ENCODE results near the gene ZNF438.

ZNF438 gene

GRCh38 chr10:30917789-30918188 lies 113.9 kb downstream of the ZNF438 start:
- Histone ChIP-seq H3K27me3 (ENCODE audit: insufficient read depth, low read depth, severe bottlenecking) (no peaks in the 10 kb centered on the region), H3K4me3 (ENCODE audit: low read depth, low read length) (no peak overlapping the region), H3K27ac (no peak overlapping the region), H3K9me3 (ENCODE audit: severe bottlenecking) (no peaks in the 10 kb centered on the region), H3K36me3 (no peaks in the 10 kb centered on the region)
- DNase-seq: no peak
- TF ChIP-seq, protein P1, sequence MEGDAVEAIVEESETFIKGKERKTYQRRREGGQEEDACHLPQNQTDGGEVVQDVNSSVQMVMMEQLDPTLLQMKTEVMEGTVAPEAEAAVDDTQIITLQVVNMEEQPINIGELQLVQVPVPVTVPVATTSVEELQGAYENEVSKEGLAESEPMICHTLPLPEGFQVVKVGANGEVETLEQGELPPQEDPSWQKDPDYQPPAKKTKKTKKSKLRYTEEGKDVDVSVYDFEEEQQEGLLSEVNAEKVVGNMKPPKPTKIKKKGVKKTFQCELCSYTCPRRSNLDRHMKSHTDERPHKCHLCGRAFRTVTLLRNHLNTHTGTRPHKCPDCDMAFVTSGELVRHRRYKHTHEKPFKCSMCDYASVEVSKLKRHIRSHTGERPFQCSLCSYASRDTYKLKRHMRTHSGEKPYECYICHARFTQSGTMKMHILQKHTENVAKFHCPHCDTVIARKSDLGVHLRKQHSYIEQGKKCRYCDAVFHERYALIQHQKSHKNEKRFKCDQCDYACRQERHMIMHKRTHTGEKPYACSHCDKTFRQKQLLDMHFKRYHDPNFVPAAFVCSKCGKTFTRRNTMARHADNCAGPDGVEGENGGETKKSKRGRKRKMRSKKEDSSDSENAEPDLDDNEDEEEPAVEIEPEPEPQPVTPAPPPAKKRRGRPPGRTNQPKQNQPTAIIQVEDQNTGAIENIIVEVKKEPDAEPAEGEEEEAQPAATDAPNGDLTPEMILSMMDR (IDR thresholded peaks at IDR 0.05; ENCODE audit: low read depth, low read length): no peak

GRCh38 chr10:30917067-30917466 lies 114.6 kb downstream of the ZNF438 start:
- TF ChIP-seq, protein P1 (IDR thresholded peaks at IDR 0.05; ENCODE audit: low read depth, low read length): no peak
- Histone ChIP-seq H3K4me3 (ENCODE audit: low read depth, low read length) (no peak overlapping the region), H3K27me3 (ENCODE audit: insufficient read depth, low read depth, severe bottlenecking) (no peaks in the 10 kb centered on the region), H3K9me3 (ENCODE audit: severe bottlenecking) (no peaks in the 10 kb centered on the region), H3K27ac (no peak overlapping the region), H3K36me3 (no peaks in the 10 kb centered on the region)
- no peak for DNase-seq

DNA sequence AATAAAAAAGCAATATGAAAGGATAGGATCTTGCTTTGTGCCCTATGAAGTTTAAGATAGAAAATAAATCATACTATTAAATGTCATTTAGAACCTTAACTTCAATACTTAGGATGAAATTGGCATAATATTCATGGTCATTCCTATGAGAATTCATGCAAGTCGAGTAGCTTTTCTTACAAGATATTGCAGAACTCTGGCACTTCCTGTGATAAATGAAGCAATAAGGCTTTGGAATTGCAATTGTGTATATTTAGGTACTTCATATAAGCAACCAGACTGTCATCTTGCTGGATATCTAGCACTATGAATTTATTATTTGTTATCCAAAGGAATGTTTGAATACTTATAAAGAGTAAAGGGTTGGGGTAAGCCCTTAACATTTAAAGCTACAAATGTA lies 116.5 kb downstream of the ZNF438 start:
- Histone ChIP-seq H3K27me3 (ENCODE audit: insufficient read depth, low read depth, severe bottlenecking) (no peaks in the 10 kb centered on the region), H3K27ac (no peak overlapping the region), H3K9me3 (ENCODE audit: severe bottlenecking) (no peaks in the 10 kb centered on the region), H3K4me3 (ENCODE audit: low read depth, low read length) (no peak overlapping the region), H3K36me3 (no peaks in the 10 kb centered on the region)
- no peak for DNase-seq
- TF ChIP-seq, protein P1 (IDR thresholded peaks at IDR 0.05; ENCODE audit: low read depth, low read length): no peak

- H3K27ac ChIP-seq: no peak overlapping the region
- no peak for DNase-seq
- H3K27me3 ChIP-seq (ENCODE audit: insufficient read depth, low read depth, severe bottlenecking): no peaks in the 10 kb centered on the region
- TF ChIP-seq, protein P1 (IDR thresholded peaks at IDR 0.05; ENCODE audit: low read depth, low read length): no peak
- H3K4me3 ChIP-seq (ENCODE audit: low read depth, low read length): no peak overlapping the region
- H3K9me3 ChIP-seq (ENCODE audit: severe bottlenecking): no peaks in the 10 kb centered on the region
- no peaks in the 10 kb centered on the region for H3K36me3 ChIP-seq
Observed at GRCh38 chr10:30911303-30911863, 120.3 kb downstream of the ZNF438 start.

DNA sequence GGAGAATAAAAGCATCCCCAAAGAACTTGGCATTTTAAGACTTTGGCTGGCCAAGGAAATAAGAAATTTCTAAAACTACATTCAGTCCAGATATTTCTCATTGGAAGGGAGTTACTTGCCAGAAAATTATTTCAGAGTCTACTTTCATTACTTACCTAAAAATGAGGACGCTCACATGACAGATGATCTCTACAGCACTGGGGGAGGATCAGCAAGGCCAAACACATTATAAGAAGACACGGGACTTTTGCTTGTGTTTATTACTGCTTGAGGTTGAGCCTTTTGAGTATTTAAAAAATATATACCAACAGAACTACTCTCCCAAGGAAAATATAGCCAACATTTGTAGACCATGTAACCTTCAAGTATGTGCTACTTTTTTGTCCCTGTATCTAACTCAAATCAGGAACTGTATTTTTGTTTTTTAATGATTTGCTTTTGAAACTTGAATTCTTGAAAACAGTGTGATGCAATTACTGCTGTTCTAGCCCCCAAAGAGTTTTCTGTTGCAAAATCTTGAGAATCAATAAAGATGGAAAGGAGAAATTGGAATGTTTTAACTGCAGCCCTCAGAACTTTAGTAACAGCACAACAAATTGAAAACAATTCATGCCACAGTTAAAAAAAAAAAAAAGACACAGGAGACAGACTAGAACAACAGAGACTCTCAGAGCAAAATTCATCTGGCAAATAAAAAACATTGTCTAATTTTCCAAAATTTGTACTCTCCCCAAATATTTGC lies 128.1 kb downstream of the ZNF438 start:
- TF ChIP-seq, protein P1 (IDR thresholded peaks at IDR 0.05; ENCODE audit: low read depth, low read length): no peak
- Histone ChIP-seq H3K4me3 (ENCODE audit: low read depth, low read length) (no peak overlapping the region), H3K36me3 (no peaks in the 10 kb centered on the region), H3K9me3 (ENCODE audit: severe bottlenecking) (no peaks in the 10 kb centered on the region), H3K27me3 (ENCODE audit: insufficient read depth, low read depth, severe bottlenecking) (no peaks in the 10 kb centered on the region), H3K27ac (no peak overlapping the region)
- no peak for DNase-seq
